PC-9 (cell line): ENCODE results near the gene C19orf25.

Experiments
- CTCF ChIP-seq: fragments of 200-600 bp; sonication (generic); conservative IDR thresholded peaks from 2 replicates; pipeline ENCODE4 v1.6.1; 2017; ENCODE audit warnings: mixed run types, antibody characterized with exemption, mild to moderate bottlenecking, moderate library complexity
- EZH2 ChIP-seq: fragments of 200-600 bp; sonication (generic); IDR thresholded peaks from 2 replicates; pipeline ENCODE4 v1.8.0; 2017; ENCODE audit warnings: antibody characterized with exemption, low read depth

GRCh38 chr19:1449467-1450442, 29.3 kb downstream of the C19orf25 start, which contains the start of gene APC2:
- no peak for TF ChIP-seq CTCF
- TF ChIP-seq EZH2: no peak
